Heart left ventricle (tissue), 16 donors: ENCODE data around the gene GPR89B. TPM values are rescaled to one million over a fixed set of nuclear protein-coding genes. Genes with fewer than 3 reads are reported as not detected.
"Not testable (repeated sequence)": the region's sequence is repeated elsewhere in the genome, so short reads cannot be mapped to it uniquely, and the experiment has no call there.

Experiments used
- ATAC-seq, 4 donors: fragments of 200-7000 bp; cut with Tn5 transposase; one replicate each; pipeline ENCODE4 v1.9.1; 2020 to 2022; ENCODE audit warnings: moderate library complexity in 4 of 4, mild to moderate bottlenecking in 3 of 4, moderate number of reproducible peaks in 1 of 4
- DNase-seq, 5 donors: peaks; one replicate each; pipeline ENCODE4 v3.0.0-alpha.2; 2020
- H3K27ac ChIP-seq, 12 donors: fragments of 200-600 bp; sonication (generic) in 4 of 12; one replicate each; pipeline versions ENCODE4 v1.5.0 to v1.8.0; 2016 to 2022; ENCODE audit warnings: mild to moderate bottlenecking in 2 of 12
- H3K27me3 ChIP-seq, 9 donors: fragments of 200-600 bp; sonication (generic) in 2 of 9; one replicate each; pipeline versions ENCODE4 v1.5.1 to v1.8.0; 2016 to 2022; ENCODE audit warnings: mild to moderate bottlenecking in 3 of 9
- H3K36me3 ChIP-seq, 9 donors: fragments of 200-600 bp; sonication (generic) in 2 of 9; one replicate each; pipeline versions ENCODE4 v1.5.0 to v1.8.0; 2018 to 2022; ENCODE audit warnings: mild to moderate bottlenecking in 2 of 9
- H3K4me1 ChIP-seq, 12 donors: fragments of 200-600 bp; sonication (generic) in 4 of 12; one replicate each; pipeline versions ENCODE4 v1.5.0 to v1.8.0; 2016 to 2022; ENCODE audit warnings: mild to moderate bottlenecking in 3 of 12
- H3K4me3 ChIP-seq, 12 donors: fragments of 200-600 bp; sonication (generic) in 4 of 12; one replicate each; pipeline versions ENCODE4 v1.5.0 to v1.8.0; 2017 to 2022; ENCODE audit warnings: mild to moderate bottlenecking in 9 of 12, moderate library complexity in 4 of 12
- H3K9me3 ChIP-seq, 12 donors: fragments of 200-600 bp; sonication (generic) in 4 of 12; one replicate each; pipeline versions ENCODE4 v1.5.0 to v1.8.0; 2016 to 2022; ENCODE audit warnings: mild to moderate bottlenecking in 1 of 12
- POLR2A ChIP-seq, 2 donors: fragments of 450-650 bp; IDR thresholded peaks; one replicate each; pipeline ENCODE4 v1.6.1; 2017; ENCODE audit warnings: antibody characterized with exemption in 2 of 2, mild to moderate bottlenecking in 2 of 2, moderate library complexity in 2 of 2
- WGBS, 4 donors: extraction: QIAGEN DNeasy Blood & Tissue Kit in 2 of 4; methylation state at CpG; one replicate each; pipeline versions ENCODE4 v1.1.5 to v1.1.7; 2013 to 2018; 5-methylcytosine and 5-hydroxymethylcytosine counted together
- intact Hi-C, 10 donors: fragments of 100-400 bp; cut with DNase I; formaldehyde crosslinking; loops; one replicate each; pipeline versions ENCODE4 v1.11.1 to v1.14.2; 2022
- polyA plus RNA-seq, 2 donors: library from polyadenylated mRNA; stranded (reverse); fragments of 200-250 nt; gene quantifications; one replicate each; pipeline ENCODE4 v1.2.3, GENCODE V29; 2013
- total RNA-seq, 9 donors: library from RNA; depleted of rRNA in 2 of 9; stranded (reverse); fragments of >200 nt in 2 of 9; fragmentation: NEBNext Ultra II Directional in 3 of 9; extraction: Animal tissue kit (Norgen Biotek cat#: 25700) in 3 of 9; gene quantifications; one replicate each; pipeline versions ENCODE4 v1.1.0 to v1.2.4, GENCODE V29; 2016 to 2023
- donor health status: ischemic (EF 13 %, LVEDD 7.1; RV severe dilation, severe dysfunction).
- donor health status: healthy with polysubstance abuse.
- donor health status: DM: no; HTN: yes; CAD: no.
- donor health status: DM: no; HTN: no; CAD: no.
- donor health status: ischemic (EF 25% LVEDD 6.9; RV normal size, moderate dysfunction).
- donor health status: ischemic (EF 25% LVEDD 5.7; RV mildly dilated, moderate dysfunction).
- donor health status: healthy.
- donor health status: DM: yes; HTN: yes; CAD: no.
- donor health status: ischemic (EF 35%, LVEDD 5.7; RV mildly dilated, moderate dysfunction).
- donor health status: nonischemic (EF 11% LVEDD 7.7; RV severe dilation, severe dysfunction).
- donor health status: DM: yes; HTN: yes; CAD: no.
- donor health status: PGD.
- donor health status: ischemic (EF 29% LVEDD 5.4; RV normal size, mild dysfunction).
- donor health status: nonischemic (EF 23%, LVEDD 6.1; RV moderate dilation, normal function).

Gene GPR89B
- total and polyA plus RNA-seq, 11 donors: 4.0 to 11.7 (median 5.7) TPM

GRCh38 chr1:147924813-147925212 is 3.4 kb upstream of the GPR89B start:
- Histone ChIP-seq H3K27ac (no peak overlapping the region), H3K4me3 (no peak overlapping the region), H3K27me3 (no peaks in the 10 kb centered on the region), H3K36me3 (no peaks in the 10 kb centered on the region), H3K9me3 (no peaks in the 10 kb centered on the region), H3K4me1 (peaks cover 0 to 6% (median 5%) of the 10 kb centered on the region in 12 donors)
- DNase-seq (no peak), ATAC-seq (no peak)
- WGBS, 4 donors: 78 to 92% (median 88%) methylated on average over 1 of the region's 1 CpG
- intact Hi-C loops: no loop called here
- no peak for TF ChIP-seq POLR2A (IDR thresholded peaks at IDR 0.05)

- peaks cover 0 to 11% (median 5%) of the 10 kb centered on the region in 12 donors for H3K4me1 ChIP-seq
- 0 to 95% (median 92%) methylated on average over 1 to 4 of the region's 6 CpGs for WGBS, 4 donors
- H3K27me3 ChIP-seq, H3K27ac ChIP-seq, ATAC-seq, H3K4me3 ChIP-seq, H3K9me3 ChIP-seq, intact Hi-C loops, H3K36me3 ChIP-seq, DNase-seq: not testable (repeated sequence)
These were observed 1.0 kb upstream of the GPR89B start for GRCh38 chr1:147927215-147927614.

DNA sequence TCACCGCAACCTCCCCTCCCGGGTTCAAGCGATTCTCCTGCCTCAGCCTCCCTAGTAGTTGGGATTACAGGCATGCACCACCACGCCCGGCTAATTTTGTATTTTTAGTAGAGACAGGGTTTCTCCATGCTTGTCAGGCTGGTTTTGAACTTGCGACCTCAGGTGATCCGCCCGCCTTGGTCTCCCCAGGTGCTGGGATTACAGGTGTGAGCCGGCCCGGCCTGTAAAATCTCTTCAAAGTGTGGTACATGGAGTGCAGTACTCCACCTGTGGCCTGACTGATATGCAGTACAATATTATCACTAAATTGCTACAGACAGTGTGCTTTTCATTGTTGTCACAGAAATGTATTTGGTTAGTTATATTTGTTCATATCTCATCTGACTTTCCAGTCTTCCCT is 531 bp upstream of the GPR89B start:
- H3K36me3 ChIP-seq, H3K9me3 ChIP-seq, intact Hi-C loops, ATAC-seq, H3K4me3 ChIP-seq, DNase-seq, H3K27ac ChIP-seq, H3K27me3 ChIP-seq: not testable (repeated sequence)
- WGBS, 4 donors: 99 to 100% (median 100%) methylated on average over 1 to 5 of the region's 10 CpGs
- peaks cover 0 to 11% (median 5%) of the 10 kb centered on the region in 12 donors for H3K4me1 ChIP-seq

- DNase-seq, H3K36me3 ChIP-seq, H3K27me3 ChIP-seq, H3K4me3 ChIP-seq, H3K27ac ChIP-seq, ATAC-seq, intact Hi-C loops, H3K9me3 ChIP-seq: not testable (repeated sequence)
- peaks cover 0 to 11% (median 5%) of the 10 kb centered on the region in 12 donors for H3K4me1 ChIP-seq
- WGBS, 4 donors: 90 to 94% (median 92%) methylated on average over 2 of the region's 2 CpGs
These were observed 2.9 kb downstream of the GPR89B start for GRCh38 chr1:147931137-147931536.

GRCh38 chr1:147935296-147935695 is 7.1 kb downstream of the GPR89B start:
- ATAC-seq, H3K27me3 ChIP-seq, H3K4me1 ChIP-seq, intact Hi-C loops, H3K4me3 ChIP-seq, H3K9me3 ChIP-seq, H3K27ac ChIP-seq, DNase-seq: not testable (repeated sequence)
- WGBS, 4 donors: 86 to 92% (median 86%) methylated on average over 3 of the region's 3 CpGs
- peaks cover 0 to 20% (median 6%) of the 10 kb centered on the region in 9 donors for H3K36me3 ChIP-seq

GRCh38 chr1:147940456-147940855 is 12.2 kb downstream of the GPR89B start:
- H3K27ac ChIP-seq, DNase-seq, intact Hi-C loops, H3K27me3 ChIP-seq, H3K4me3 ChIP-seq, H3K4me1 ChIP-seq, ATAC-seq, H3K9me3 ChIP-seq: not testable (repeated sequence)
- H3K36me3 ChIP-seq: peaks cover 0 to 22% (median 6%) of the 10 kb centered on the region in 9 donors
- 88 to 94% (median 89%) methylated on average over 2 of the region's 2 CpGs for WGBS, 4 donors

- H3K9me3 ChIP-seq, H3K4me1 ChIP-seq, H3K4me3 ChIP-seq, ATAC-seq, intact Hi-C loops, H3K27me3 ChIP-seq, DNase-seq, H3K27ac ChIP-seq: not testable (repeated sequence)
- H3K36me3 ChIP-seq: peaks cover 0 to 21% (median 2%) of the 10 kb centered on the region in 9 donors
- WGBS, 4 donors: no CpG with 5 or more reads among the region's 1 CpG
These were observed 14.3 kb downstream of the GPR89B start for GRCh38 chr1:147942563-147942962.

DNA sequence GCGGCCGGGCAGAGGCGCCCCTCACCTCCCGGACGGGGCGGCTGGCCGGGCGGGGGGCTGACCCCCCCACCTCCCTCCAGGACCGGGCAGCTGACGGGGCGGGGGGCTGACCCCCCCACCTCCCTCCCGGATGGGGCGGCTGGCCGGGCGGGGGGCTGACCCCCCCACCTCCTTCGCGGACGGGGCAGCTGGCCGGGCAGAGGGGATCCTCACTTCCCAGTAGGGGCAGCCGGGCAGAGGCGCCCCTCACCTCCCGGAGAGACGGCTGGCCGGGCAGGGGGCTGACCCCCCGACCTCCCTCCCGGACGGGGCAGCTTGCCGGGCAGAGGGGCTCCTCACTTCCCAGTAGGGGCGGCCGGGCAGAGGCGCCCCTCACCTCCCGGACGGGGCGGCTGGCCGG is 21.3 kb downstream of the GPR89B start:
- H3K27ac ChIP-seq, H3K36me3 ChIP-seq, ATAC-seq, H3K4me1 ChIP-seq, H3K9me3 ChIP-seq, H3K4me3 ChIP-seq, H3K27me3 ChIP-seq, intact Hi-C loops: not testable (repeated sequence)
- peak in 1 of 5 donors; percentile 35 for DNase-seq
- 97 to 98% methylated on average over 33 to 34 of the region's 35 CpGs; no CpG with 5 or more reads in 2 of the 4 donors for WGBS, 4 donors

GRCh38 chr1:147958906-147959305 is 30.7 kb downstream of the GPR89B start:
- ATAC-seq, intact Hi-C loops, H3K4me3 ChIP-seq, H3K27ac ChIP-seq, H3K9me3 ChIP-seq, H3K27me3 ChIP-seq, H3K4me1 ChIP-seq, DNase-seq: not testable (repeated sequence)
- peaks cover 0 to 11% (median 0%) of the 10 kb centered on the region in 9 donors for H3K36me3 ChIP-seq
- WGBS, 4 donors: 54 to 57% (median 55%) methylated on average over 1 of the region's 1 CpG

DNA sequence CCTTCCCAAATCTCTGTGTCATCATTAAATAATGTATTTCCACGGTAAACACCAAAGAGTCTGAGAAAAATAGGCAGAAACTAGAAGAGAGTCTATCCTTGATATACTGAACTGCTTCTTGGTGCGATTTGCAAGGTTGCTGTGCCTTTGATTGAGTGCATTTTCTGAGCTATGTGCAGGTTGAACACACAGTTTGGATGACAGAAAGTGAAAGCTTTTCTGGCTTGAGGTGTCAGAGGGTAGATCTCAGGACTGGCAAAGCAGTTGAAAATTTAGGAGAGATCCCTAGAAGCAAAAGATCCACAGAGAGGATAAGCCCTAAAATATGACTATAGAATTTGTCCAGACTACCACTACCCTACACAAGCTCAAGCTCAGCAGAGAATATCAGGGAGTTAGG is 31.5 kb downstream of the GPR89B start:
- intact Hi-C loops, H3K4me1 ChIP-seq, DNase-seq, H3K27ac ChIP-seq, H3K9me3 ChIP-seq, H3K27me3 ChIP-seq, ATAC-seq, H3K4me3 ChIP-seq: not testable (repeated sequence)
- WGBS, 4 donors: 94 to 96% (median 96%) methylated on average over 2 of the region's 2 CpGs
- peaks cover 0 to 11% (median 0%) of the 10 kb centered on the region in 9 donors for H3K36me3 ChIP-seq

GRCh38 chr1:147964575-147964974 is 36.4 kb downstream of the GPR89B start:
- H3K4me3 ChIP-seq, H3K27me3 ChIP-seq, H3K4me1 ChIP-seq, H3K9me3 ChIP-seq, H3K36me3 ChIP-seq, ATAC-seq, H3K27ac ChIP-seq, DNase-seq, intact Hi-C loops: not testable (repeated sequence)
- WGBS, 4 donors: no CpG with 5 or more reads among the region's 1 CpG

GRCh38 chr1:147966657-147967056 is 38.4 kb downstream of the GPR89B start:
- intact Hi-C loops, H3K4me3 ChIP-seq, ATAC-seq, DNase-seq, H3K27ac ChIP-seq, H3K36me3 ChIP-seq, H3K4me1 ChIP-seq, H3K9me3 ChIP-seq, H3K27me3 ChIP-seq: not testable (repeated sequence)
- no CpG with 5 or more reads among the region's 1 CpG for WGBS, 4 donors
